Prostate gland (tissue), 2 donors: ENCODE measurements around the gene RPTOR.

Experiments used
- CTCF ChIP-seq, 4 experiments: fragments of 200-600 bp in 2 of 4; fragments of 450-650 bp in 2 of 4; sonication (generic) in 2 of 4; IDR thresholded peaks; 1 replicate in 3 of 4; 2 replicates in 1 of 4; pipeline ENCODE4 v1.5.1; 2016 to 2019; ENCODE audit warnings: antibody characterized with exemption in 4 of 4, mild to moderate bottlenecking in 2 of 4, moderate library complexity in 2 of 4
- POLR2A ChIP-seq: fragments of 450-650 bp; IDR thresholded peaks from one replicate; pipeline ENCODE4 v1.6.1; 2016; ENCODE audit warnings: antibody characterized with exemption, mild to moderate bottlenecking

- TF ChIP-seq CTCF (IDR thresholded peaks at IDR 0.05) (no peak), POLR2A (no peak)
Measured at GRCh38 chr17:80946449-80946848, 401.8 kb downstream of the RPTOR start.
